Astrocyte (in vitro differentiated cells and primary cell): Measurements from ENCODE around the gene EIF5A. TPM values are rescaled to one million over a fixed set of nuclear protein-coding genes. Genes with fewer than 3 reads are reported as not detected.

Source experiments
- DNase-seq: peaks from one replicate; pipeline ENCODE4 v3.0.0-alpha.2; 2010; ENCODE audit warnings: low read depth
- FAIRE-seq: peaks from 2 replicates; lab custom pipeline; 2011; peaks lifted over from hg19 to GRCh38; lab: Jason Lieb, UNC
- H2AFZ ChIP-seq: 2 replicates; pipeline ENCODE4 v1.6.0; 2012; ENCODE audit warnings: low read depth, low read length, inconsistent platforms
- H3K27ac ChIP-seq: 2 replicates; pipeline ENCODE4 v1.5.1; 2011; ENCODE audit warnings: low read depth, low read length, inconsistent platforms
- H3K27me3 ChIP-seq: 2 replicates; pipeline ENCODE4 v1.6.0; 2011; ENCODE audit warnings: low read length, inconsistent platforms; ENCODE audit not compliant: insufficient read depth
- H3K36me3 ChIP-seq: 2 replicates; pipeline ENCODE4 v1.5.1; 2011; ENCODE audit warnings: low read length, inconsistent platforms; ENCODE audit not compliant: insufficient read depth
- H3K4me1 ChIP-seq: 2 replicates; pipeline ENCODE4 v1.5.1; 2011; ENCODE audit warnings: low read length, inconsistent platforms; ENCODE audit not compliant: insufficient read depth
- H3K4me2 ChIP-seq: 2 replicates; pipeline ENCODE4 v1.6.0; 2012; ENCODE audit warnings: low read length, inconsistent platforms
- H3K4me3 ChIP-seq: 2 replicates; pipeline ENCODE4 v1.5.1; 2011; ENCODE audit warnings: low read depth, mild to moderate bottlenecking, low read length, inconsistent platforms; ENCODE audit not compliant: insufficient read depth
- H3K79me2 ChIP-seq: 2 replicates; pipeline ENCODE4 v1.6.0; 2012; ENCODE audit warnings: mild to moderate bottlenecking, low read length, inconsistent platforms; ENCODE audit not compliant: insufficient read depth
- H3K9ac ChIP-seq: 2 replicates; pipeline ENCODE4 v1.6.0; 2012; ENCODE audit warnings: mild to moderate bottlenecking, low read length, inconsistent platforms
- H3K9me3 ChIP-seq: 2 replicates; pipeline ENCODE4 v1.5.1; 2012; ENCODE audit warnings: low read depth, mild to moderate bottlenecking, low read length, inconsistent platforms; ENCODE audit not compliant: insufficient read depth
- H4K20me1 ChIP-seq: 2 replicates; pipeline ENCODE4 v1.6.0; 2012; ENCODE audit warnings: low read length, inconsistent platforms; ENCODE audit not compliant: insufficient read depth
- H3K27ac Mint-ChIP-seq: one replicate; pipeline ENCODE4 v1.8.0; 2021; ENCODE audit warnings: mild to moderate bottlenecking, mixed read lengths; ENCODE audit not compliant: unreplicated experiment
- H3K27me3 Mint-ChIP-seq: one replicate; pipeline ENCODE4 v1.8.0; 2021; ENCODE audit warnings: low read depth, mixed read lengths; ENCODE audit not compliant: unreplicated experiment
- H3K36me3 Mint-ChIP-seq: one replicate; pipeline ENCODE4 v1.8.0; 2021; ENCODE audit warnings: low read depth, mixed read lengths; ENCODE audit not compliant: unreplicated experiment
- H3K4me1 Mint-ChIP-seq: one replicate; pipeline ENCODE4 v1.8.0; 2021; ENCODE audit warnings: low read depth, mixed read lengths; ENCODE audit not compliant: unreplicated experiment
- H3K4me3 Mint-ChIP-seq: one replicate; pipeline ENCODE4 v1.8.0; 2021; ENCODE audit warnings: mild to moderate bottlenecking, moderate library complexity, mixed read lengths; ENCODE audit not compliant: unreplicated experiment
- H3K9me3 Mint-ChIP-seq: one replicate; pipeline ENCODE4 v1.8.0; 2021; ENCODE audit warnings: mild to moderate bottlenecking, mixed read lengths; ENCODE audit not compliant: unreplicated experiment
- EZH2 ChIP-seq: IDR thresholded peaks from 2 replicates; pipeline ENCODE4 v1.6.1; 2012; ENCODE audit warnings: mild to moderate bottlenecking, low read length, inconsistent platforms; ENCODE audit not compliant: insufficient read depth
- total RNA-seq: library from RNA; stranded (reverse); gene quantifications from 2 replicates; pipeline ENCODE4 v1.2.1, GENCODE V29; 2021
- TF ChIP-seq, protein P1 (sequence below): IDR thresholded peaks from 2 replicates; pipeline ENCODE4 v1.5.1; 2011; ENCODE audit warnings: low read depth, mild to moderate bottlenecking, inconsistent platforms, low read length, moderate library complexity; ENCODE audit not compliant: insufficient read depth

Gene EIF5A
- total RNA-seq, 1 donor from 2014 or later = 915 TPM

DNA sequence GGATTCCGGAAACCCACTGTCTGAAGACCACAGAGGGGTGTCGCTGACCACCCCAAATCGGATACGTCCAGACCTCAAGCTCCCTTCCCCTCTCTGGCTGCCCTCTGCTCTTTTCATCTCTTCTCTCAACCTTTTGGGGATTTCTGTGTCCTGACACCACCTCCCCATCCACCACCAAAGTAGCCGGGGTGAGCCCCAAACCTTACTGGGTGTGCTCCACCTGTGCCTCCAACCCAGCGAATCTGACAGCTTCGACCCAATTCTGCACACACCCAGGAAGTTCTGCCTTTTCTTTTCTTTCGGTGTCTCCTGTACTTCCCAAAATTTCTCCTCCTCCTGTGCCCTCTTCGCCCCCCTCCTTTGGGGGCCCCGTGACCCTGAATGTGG, 45.1 kb downstream of the EIF5A start:
- Histone ChIP-seq H4K20me1 (peaks cover 30% of the 10 kb centered on the region), H3K9ac (peak overlapping the region; percentile 99), H3K36me3 (no peaks in the 10 kb centered on the region), H3K27ac (peak overlapping the region; percentile 98), H3K4me2 (peak overlapping the region; percentile 97), H2AFZ (peak overlapping the region; percentile 80), H3K4me1 (peaks cover 32% of the 10 kb centered on the region), H3K79me2 (peaks cover 34% of the 10 kb centered on the region), H3K4me3 (peak overlapping the region; percentile 87), H3K27me3 (peaks cover 3% of the 10 kb centered on the region), H3K9me3 (no peaks in the 10 kb centered on the region)
- no peak for DNase-seq
- Mint-ChIP-seq H3K4me1 (peaks cover 22% of the 10 kb centered on the region), H3K4me3 (peak overlapping the region; percentile 94), H3K27me3 (no peaks in the 10 kb centered on the region), H3K27ac (peak overlapping the region; percentile 99), H3K9me3 (no peaks in the 10 kb centered on the region), H3K36me3 (no peaks in the 10 kb centered on the region)
- no peak for FAIRE-seq
- TF ChIP-seq, protein P1, sequence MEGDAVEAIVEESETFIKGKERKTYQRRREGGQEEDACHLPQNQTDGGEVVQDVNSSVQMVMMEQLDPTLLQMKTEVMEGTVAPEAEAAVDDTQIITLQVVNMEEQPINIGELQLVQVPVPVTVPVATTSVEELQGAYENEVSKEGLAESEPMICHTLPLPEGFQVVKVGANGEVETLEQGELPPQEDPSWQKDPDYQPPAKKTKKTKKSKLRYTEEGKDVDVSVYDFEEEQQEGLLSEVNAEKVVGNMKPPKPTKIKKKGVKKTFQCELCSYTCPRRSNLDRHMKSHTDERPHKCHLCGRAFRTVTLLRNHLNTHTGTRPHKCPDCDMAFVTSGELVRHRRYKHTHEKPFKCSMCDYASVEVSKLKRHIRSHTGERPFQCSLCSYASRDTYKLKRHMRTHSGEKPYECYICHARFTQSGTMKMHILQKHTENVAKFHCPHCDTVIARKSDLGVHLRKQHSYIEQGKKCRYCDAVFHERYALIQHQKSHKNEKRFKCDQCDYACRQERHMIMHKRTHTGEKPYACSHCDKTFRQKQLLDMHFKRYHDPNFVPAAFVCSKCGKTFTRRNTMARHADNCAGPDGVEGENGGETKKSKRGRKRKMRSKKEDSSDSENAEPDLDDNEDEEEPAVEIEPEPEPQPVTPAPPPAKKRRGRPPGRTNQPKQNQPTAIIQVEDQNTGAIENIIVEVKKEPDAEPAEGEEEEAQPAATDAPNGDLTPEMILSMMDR = peak; percentile 29
- TF ChIP-seq EZH2 = no peak

DNA sequence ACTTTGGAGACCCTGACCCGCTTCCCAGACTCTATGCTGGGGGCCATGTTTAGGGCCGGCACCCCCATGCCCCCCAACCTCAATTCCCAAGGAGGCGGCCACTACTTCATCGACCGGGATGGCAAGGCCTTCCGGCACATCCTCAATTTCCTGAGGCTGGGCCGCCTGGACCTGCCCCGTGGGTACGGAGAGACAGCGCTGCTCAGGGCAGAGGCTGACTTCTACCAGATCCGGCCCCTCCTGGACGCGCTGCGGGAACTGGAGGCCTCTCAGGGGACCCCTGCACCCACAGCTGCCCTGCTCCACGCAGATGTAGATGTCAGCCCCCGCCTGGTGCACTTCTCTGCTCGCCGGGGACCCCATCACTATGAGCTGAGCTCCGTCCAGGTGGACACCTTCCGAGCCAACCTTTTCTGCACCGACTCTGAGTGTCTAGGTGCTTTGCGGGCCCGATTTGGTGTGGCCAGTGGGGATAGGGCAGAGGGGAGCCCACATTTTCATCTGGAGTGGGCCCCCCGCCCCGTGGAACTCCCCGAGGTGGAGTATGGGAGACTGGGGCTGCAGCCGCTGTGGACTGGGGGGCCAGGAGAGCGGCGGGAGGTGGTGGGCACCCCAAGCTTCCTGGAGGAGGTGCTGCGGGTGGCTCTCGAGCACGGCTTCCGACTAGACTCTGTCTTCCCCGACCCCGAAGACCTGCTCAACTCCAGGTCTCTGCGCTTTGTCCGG, 45.6 kb downstream of the EIF5A start:
- H3K27me3 Mint-ChIP-seq = no peaks in the 10 kb centered on the region
- Histone ChIP-seq H3K79me2 (peaks cover 34% of the 10 kb centered on the region), H3K4me2 (peak overlapping the region; percentile 97), H3K9me3 (no peaks in the 10 kb centered on the region), H3K9ac (peak overlapping the region; percentile 99), H3K4me3 (peak overlapping the region; percentile 87), H4K20me1 (peaks cover 30% of the 10 kb centered on the region), H3K27ac (no peak overlapping the region), H3K27me3 (peaks cover 3% of the 10 kb centered on the region), H3K4me1 (peaks cover 32% of the 10 kb centered on the region), H3K36me3 (no peaks in the 10 kb centered on the region), H2AFZ (no peak overlapping the region)
- H3K4me1 Mint-ChIP-seq = peaks cover 21% of the 10 kb centered on the region
- no peaks in the 10 kb centered on the region for H3K9me3 Mint-ChIP-seq
- no peaks in the 10 kb centered on the region for H3K36me3 Mint-ChIP-seq
- H3K4me3 Mint-ChIP-seq = peak overlapping the region; percentile 94
- TF ChIP-seq, protein P1 = no peak
- TF ChIP-seq EZH2 = no peak
- H3K27ac Mint-ChIP-seq = peak overlapping the region; percentile 99
- FAIRE-seq (no peak), DNase-seq (no peak)

DNA sequence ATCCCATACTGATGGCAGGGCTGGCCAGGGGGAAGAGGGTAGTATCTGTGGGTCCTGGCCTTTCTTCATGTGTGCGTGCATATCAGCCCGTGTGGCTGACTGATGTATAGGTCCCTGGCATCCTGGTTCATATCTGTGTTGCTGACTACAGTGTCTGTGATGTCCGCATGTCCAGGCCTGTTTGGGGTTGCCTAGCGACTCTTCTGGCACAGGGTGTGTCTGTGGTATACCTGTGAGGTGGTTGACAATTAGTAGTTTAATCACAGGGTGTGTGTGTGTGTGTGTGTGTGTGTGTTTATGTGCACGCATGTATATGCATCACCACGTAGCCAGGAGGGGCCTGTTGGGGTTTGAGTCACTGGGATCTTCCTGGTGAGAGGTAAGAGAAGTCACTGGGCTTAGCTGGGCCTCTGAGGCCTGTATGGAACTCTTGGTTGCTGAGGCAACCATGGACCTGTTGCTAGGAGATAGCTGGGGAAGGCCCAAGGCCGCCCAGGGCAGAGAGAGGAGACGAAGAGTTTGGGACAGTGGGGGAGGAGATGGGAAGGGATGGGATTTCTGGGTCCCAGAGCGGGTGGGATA, 46.9 kb downstream of the EIF5A start:
- Mint-ChIP-seq H3K27ac (peak overlapping the region; percentile 80), H3K9me3 (no peaks in the 10 kb centered on the region), H3K4me3 (peak overlapping the region; percentile 94), H3K27me3 (no peaks in the 10 kb centered on the region), H3K4me1 (peaks cover 20% of the 10 kb centered on the region), H3K36me3 (no peaks in the 10 kb centered on the region)
- H3K4me1 ChIP-seq = peaks cover 32% of the 10 kb centered on the region
- peaks cover 3% of the 10 kb centered on the region for H3K27me3 ChIP-seq
- H2AFZ ChIP-seq = no peak overlapping the region
- no peak for TF ChIP-seq EZH2
- FAIRE-seq (no peak), DNase-seq (peak; percentile 63)
- H3K27ac ChIP-seq = no peak overlapping the region
- H3K9ac ChIP-seq = peak overlapping the region; percentile 30
- peak overlapping the region; percentile 97 for H3K4me2 ChIP-seq
- peaks cover 25% of the 10 kb centered on the region for H4K20me1 ChIP-seq
- H3K79me2 ChIP-seq = peaks cover 34% of the 10 kb centered on the region
- H3K9me3 ChIP-seq = no peaks in the 10 kb centered on the region
- no peak overlapping the region for H3K4me3 ChIP-seq
- H3K36me3 ChIP-seq = no peaks in the 10 kb centered on the region
